ENCODE data around the gene NOSIP. TPM values are rescaled to one million over a fixed set of nuclear protein-coding genes. Genes with fewer than 3 reads are reported as not detected.

The NOSIP gene
- total and polyA plus RNA-seq, 11 donors = 37.3 to 91.3 (median 49.0) TPM

GRCh38 chr19:49614096-49614833 is 33.9 kb upstream of the NOSIP start:
- peak in 2 of 4 donors; percentile 14 to 18 for ATAC-seq
- 83 to 91% (median 87%) methylated on average over 15 to 19 of the region's 19 CpGs for WGBS, 4 donors
- intact Hi-C loops (cut with DNase I) = no loop called here
- Histone ChIP-seq H3K27ac (no peak overlapping the region), H3K4me1 (peaks cover 0 to 17% (median 2%) of the 10 kb centered on the region in 12 donors), H3K9me3 (peaks cover 0 to 3% (median 0%) of the 10 kb centered on the region in 12 donors), H3K36me3 (peaks cover 0 to 73% (median 61%) of the 10 kb centered on the region in 9 donors), H3K4me3 (no peak overlapping the region), H3K27me3 (no peaks in the 10 kb centered on the region)
- no peak for DNase-seq
- TF ChIP-seq CTCF (IDR thresholded peaks at IDR 0.05) (no peak), POLR2A (IDR thresholded peaks at IDR 0.05) (no peak)

- no peak overlapping the region for H3K4me3 ChIP-seq
- peaks cover 0 to 17% (median 2%) of the 10 kb centered on the region in 12 donors for H3K4me1 ChIP-seq
- 48 to 59% (median 53%) methylated on average over 4 of the region's 4 CpGs for WGBS, 4 donors
- DNase-seq (no peak), ATAC-seq (peak in 3 of 4 donors; percentile 10 to 40 (median 10))
- H3K27me3 ChIP-seq = no peaks in the 10 kb centered on the region
- H3K27ac ChIP-seq = no peak overlapping the region
- no peak for TF ChIP-seq POLR2A (IDR thresholded peaks at IDR 0.05)
- TF ChIP-seq CTCF (IDR thresholded peaks at IDR 0.05) = no peak
- peaks cover 0 to 73% (median 61%) of the 10 kb centered on the region in 9 donors for H3K36me3 ChIP-seq
- H3K9me3 ChIP-seq = peaks cover 0 to 3% (median 0%) of the 10 kb centered on the region in 12 donors
- intact Hi-C loops (cut with DNase I) = no loop called here
Observed at GRCh38 chr19:49613374-49613773, 33.0 kb upstream of the NOSIP start.

- no peaks in the 10 kb centered on the region for H3K27me3 ChIP-seq
- no peak overlapping the region for H3K4me3 ChIP-seq
- intact Hi-C loops (cut with DNase I) = no loop called here
- H3K4me1 ChIP-seq = peaks cover 0 to 17% (median 2%) of the 10 kb centered on the region in 12 donors
- TF ChIP-seq CTCF (IDR thresholded peaks at IDR 0.05) (no peak), POLR2A (IDR thresholded peaks at IDR 0.05) (no peak)
- no peaks in the 10 kb centered on the region for H3K9me3 ChIP-seq
- 95 to 97% (median 97%) methylated on average over 12 of the region's 12 CpGs for WGBS, 4 donors
- no peak for DNase-seq
- H3K27ac ChIP-seq = no peak overlapping the region
- H3K36me3 ChIP-seq = peaks cover 0 to 75% (median 63%) of the 10 kb centered on the region in 9 donors
- no peak for ATAC-seq
Observed at GRCh38 chr19:49609499-49610092, 29.2 kb upstream of the NOSIP start.

GRCh38 chr19:49605605-49606004 is 25.2 kb upstream of the NOSIP start:
- Histone ChIP-seq H3K4me3 (no peak overlapping the region), H3K27ac (no peak overlapping the region), H3K4me1 (peaks cover 0 to 6% (median 0%) of the 10 kb centered on the region in 12 donors), H3K36me3 (peaks cover 0 to 93% (median 87%) of the 10 kb centered on the region in 9 donors), H3K9me3 (no peaks in the 10 kb centered on the region), H3K27me3 (no peaks in the 10 kb centered on the region)
- intact Hi-C loops (cut with DNase I) = no loop called here
- DNase-seq (no peak), ATAC-seq (no peak)
- TF ChIP-seq POLR2A (IDR thresholded peaks at IDR 0.05) (no peak), CTCF (IDR thresholded peaks at IDR 0.05) (no peak)
- WGBS, 4 donors = 70 to 80% (median 72%) methylated on average over 7 of the region's 7 CpGs
